ENCODE results near the gene NDUFA12. TPM values are rescaled to one million over a fixed set of nuclear protein-coding genes. Genes with fewer than 3 reads are reported as not detected.
"Not testable (repeated sequence)": the region's sequence is repeated elsewhere in the genome, so short reads cannot be mapped to it uniquely, and the experiment has no call there.

The NDUFA12 gene
- total and polyA plus RNA-seq, 11 donors: 195 to 872 (median 356) TPM

- DNase-seq: no peak
- intact Hi-C loops (cut with DNase I): no loop called here
- Histone ChIP-seq H3K36me3 (peaks cover 0 to 57% (median 45%) of the 10 kb centered on the region in 9 donors), H3K27ac (no peak overlapping the region), H3K9me3 (no peaks in the 10 kb centered on the region), H3K27me3 (no peaks in the 10 kb centered on the region), H3K4me1 (peaks cover 0 to 46% (median 27%) of the 10 kb centered on the region in 12 donors), H3K4me3 (no peak overlapping the region)
- TF ChIP-seq POLR2A (IDR thresholded peaks at IDR 0.05): no peak
- TF ChIP-seq, protein P1, sequence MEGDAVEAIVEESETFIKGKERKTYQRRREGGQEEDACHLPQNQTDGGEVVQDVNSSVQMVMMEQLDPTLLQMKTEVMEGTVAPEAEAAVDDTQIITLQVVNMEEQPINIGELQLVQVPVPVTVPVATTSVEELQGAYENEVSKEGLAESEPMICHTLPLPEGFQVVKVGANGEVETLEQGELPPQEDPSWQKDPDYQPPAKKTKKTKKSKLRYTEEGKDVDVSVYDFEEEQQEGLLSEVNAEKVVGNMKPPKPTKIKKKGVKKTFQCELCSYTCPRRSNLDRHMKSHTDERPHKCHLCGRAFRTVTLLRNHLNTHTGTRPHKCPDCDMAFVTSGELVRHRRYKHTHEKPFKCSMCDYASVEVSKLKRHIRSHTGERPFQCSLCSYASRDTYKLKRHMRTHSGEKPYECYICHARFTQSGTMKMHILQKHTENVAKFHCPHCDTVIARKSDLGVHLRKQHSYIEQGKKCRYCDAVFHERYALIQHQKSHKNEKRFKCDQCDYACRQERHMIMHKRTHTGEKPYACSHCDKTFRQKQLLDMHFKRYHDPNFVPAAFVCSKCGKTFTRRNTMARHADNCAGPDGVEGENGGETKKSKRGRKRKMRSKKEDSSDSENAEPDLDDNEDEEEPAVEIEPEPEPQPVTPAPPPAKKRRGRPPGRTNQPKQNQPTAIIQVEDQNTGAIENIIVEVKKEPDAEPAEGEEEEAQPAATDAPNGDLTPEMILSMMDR (IDR thresholded peaks at IDR 0.05): no peak
- ATAC-seq: no peak
Observed at GRCh38 chr12:94997726-94998125, 5.8 kb downstream of the NDUFA12 start.

DNA sequence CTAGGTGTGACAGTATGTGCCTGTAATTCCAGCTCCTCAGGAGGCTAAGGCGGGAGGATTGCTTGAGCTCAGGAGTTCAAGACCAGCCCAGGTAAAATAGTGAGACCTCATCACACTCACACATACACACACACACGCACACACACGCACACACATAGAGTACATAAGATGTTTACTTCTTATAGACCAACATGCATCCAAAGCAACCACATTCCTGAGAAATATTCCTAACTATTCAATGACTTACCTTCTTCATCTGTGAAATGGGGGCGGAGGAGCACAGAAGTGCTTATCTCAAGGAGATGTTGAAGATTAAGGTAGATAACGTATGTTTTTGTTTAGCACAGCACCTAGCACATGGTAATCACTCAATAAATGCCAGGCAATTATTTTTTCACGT lies 6.4 kb downstream of the NDUFA12 start:
- 92 to 94% (median 93%) methylated on average over 6 of the region's 6 CpGs for WGBS, 4 donors
- H3K27me3 ChIP-seq: no peaks in the 10 kb centered on the region
- no peaks in the 10 kb centered on the region for H3K9me3 ChIP-seq
- DNase-seq (no peak), ATAC-seq (no peak)
- TF ChIP-seq POLR2A (IDR thresholded peaks at IDR 0.05): no peak
- TF ChIP-seq, protein P1 (IDR thresholded peaks at IDR 0.05): no peak
- peaks cover 0 to 40% (median 21%) of the 10 kb centered on the region in 12 donors for H3K4me1 ChIP-seq
- H3K4me3 ChIP-seq: no peak overlapping the region
- intact Hi-C loops (cut with DNase I): no loop called here
- H3K36me3 ChIP-seq: peaks cover 0 to 63% (median 52%) of the 10 kb centered on the region in 9 donors
- no peak overlapping the region for H3K27ac ChIP-seq

GRCh38 chr12:94994312-94994711 lies 9.2 kb downstream of the NDUFA12 start:
- WGBS, 4 donors: 57 to 76% (median 69%) methylated on average over 2 of the region's 2 CpGs

GRCh38 chr12:94993855-94994254 lies 9.6 kb downstream of the NDUFA12 start:
- 65 to 98% (median 81%) methylated on average over 3 of the region's 3 CpGs for WGBS, 4 donors
- Histone ChIP-seq H3K4me1 (peaks cover 0 to 13% (median 3%) of the 10 kb centered on the region in 12 donors), H3K36me3 (peaks cover 0 to 61% (median 45%) of the 10 kb centered on the region in 9 donors)
- DNase-seq; H3K27ac ChIP-seq; H3K27me3 ChIP-seq; intact Hi-C loops (cut with DNase I); H3K4me3 ChIP-seq; ATAC-seq; H3K9me3 ChIP-seq: not testable (repeated sequence)

More at GRCh38 chr12:94994312-94994711, 9.2 kb downstream of the NDUFA12 start:
- Histone ChIP-seq H3K27me3 (no peaks in the 10 kb centered on the region), H3K36me3 (peaks cover 0 to 60% (median 45%) of the 10 kb centered on the region in 9 donors), H3K4me1 (peaks cover 0 to 18% (median 5%) of the 10 kb centered on the region in 12 donors), H3K4me3 (no peak overlapping the region), H3K27ac (no peak overlapping the region), H3K9me3 (no peaks in the 10 kb centered on the region)
- ATAC-seq (peak in 2 of 4 donors; percentile 36 to 58), DNase-seq (no peak)
- no peak for TF ChIP-seq POLR2A (IDR thresholded peaks at IDR 0.05)
- TF ChIP-seq, protein P1 (IDR thresholded peaks at IDR 0.05): no peak
- intact Hi-C loops (cut with DNase I): no loop called here

DNA sequence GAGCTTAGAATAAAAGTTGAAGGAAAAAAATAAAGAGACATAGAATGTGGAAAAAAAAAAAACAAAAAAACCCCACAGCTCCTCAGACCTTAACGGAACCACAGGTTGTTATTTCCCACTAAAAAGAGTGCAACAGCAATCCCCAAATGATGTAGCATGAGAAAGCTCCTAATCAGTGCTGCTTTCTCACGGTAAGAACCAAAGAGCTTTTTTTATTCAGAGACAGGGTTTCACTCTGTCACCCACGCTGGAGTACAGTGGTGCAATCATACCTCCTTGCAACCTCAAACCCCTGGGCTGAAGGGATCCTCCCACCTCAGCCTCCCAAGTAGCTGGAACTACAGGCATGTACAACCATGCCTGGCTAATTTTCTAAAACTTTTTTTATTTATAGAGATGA lies 13.3 kb downstream of the NDUFA12 start:
- Histone ChIP-seq H3K36me3 (peaks cover 0 to 62% (median 38%) of the 10 kb centered on the region in 9 donors), H3K4me3 (no peak overlapping the region), H3K27me3 (no peaks in the 10 kb centered on the region), H3K27ac (no peak overlapping the region), H3K9me3 (no peaks in the 10 kb centered on the region), H3K4me1 (peaks cover 0 to 10% (median 0%) of the 10 kb centered on the region in 12 donors)
- WGBS, 4 donors: 82 to 88% (median 85%) methylated on average over 3 of the region's 3 CpGs
- TF ChIP-seq, protein P1 (IDR thresholded peaks at IDR 0.05): no peak
- TF ChIP-seq POLR2A (IDR thresholded peaks at IDR 0.05): no peak
- intact Hi-C loops (cut with DNase I): no loop called here
- DNase-seq: no peak
- no peak for ATAC-seq

All from heart left ventricle (tissue), 16 donors.